Stimulated activated naive B cell treated with anti-CD40 and anti-IgM and Interleukin-4, amounts not matched to agents 10 μg/mL and 1 μg/mL and 100 μg/mL, for 72 hours (primary cell): ENCODE data around the gene SLC47A2.
A peak's percentile ranks its signal among the peaks of the same experiment; 100 is the strongest.

Source experiments
- ATAC-seq, 2 donors: fragments of 150-1000 bp; cut with Tn5 transposase; replicated peaks; 2 replicates each; pipeline ENCODE4 v1.10.0; 2021; ENCODE audit warnings: moderate library complexity in 1 of 2
- DNase-seq: peaks from one replicate; pipeline ENCODE4 v3.0.0; 2021
- H3K27ac Mint-ChIP-seq: one replicate; pipeline ENCODE4 v1.8.0; 2022; ENCODE audit warnings: mild to moderate bottlenecking, mixed read lengths
- H3K27me3 Mint-ChIP-seq, 2 donors: one replicate each; pipeline ENCODE4 v1.8.0; 2022; ENCODE audit warnings: mixed read lengths in 2 of 2
- H3K36me3 Mint-ChIP-seq, 2 donors: one replicate each; pipeline ENCODE4 v1.8.0; 2022; ENCODE audit warnings: mixed read lengths in 2 of 2, mild to moderate bottlenecking in 1 of 2
- H3K4me1 Mint-ChIP-seq, 2 donors: one replicate each; pipeline ENCODE4 v1.8.0; 2022; ENCODE audit warnings: mixed read lengths in 2 of 2, mild to moderate bottlenecking in 1 of 2
- H3K4me3 Mint-ChIP-seq, 2 donors: one replicate each; pipeline ENCODE4 v1.8.0; 2022; ENCODE audit warnings: mild to moderate bottlenecking in 2 of 2, mixed read lengths in 2 of 2, moderate library complexity in 1 of 2
- H3K9me3 Mint-ChIP-seq, 2 donors: one replicate each; pipeline ENCODE4 v1.8.0; 2022; ENCODE audit warnings: mixed read lengths in 2 of 2, mild to moderate bottlenecking in 1 of 2

Gene SLC47A2

DNA sequence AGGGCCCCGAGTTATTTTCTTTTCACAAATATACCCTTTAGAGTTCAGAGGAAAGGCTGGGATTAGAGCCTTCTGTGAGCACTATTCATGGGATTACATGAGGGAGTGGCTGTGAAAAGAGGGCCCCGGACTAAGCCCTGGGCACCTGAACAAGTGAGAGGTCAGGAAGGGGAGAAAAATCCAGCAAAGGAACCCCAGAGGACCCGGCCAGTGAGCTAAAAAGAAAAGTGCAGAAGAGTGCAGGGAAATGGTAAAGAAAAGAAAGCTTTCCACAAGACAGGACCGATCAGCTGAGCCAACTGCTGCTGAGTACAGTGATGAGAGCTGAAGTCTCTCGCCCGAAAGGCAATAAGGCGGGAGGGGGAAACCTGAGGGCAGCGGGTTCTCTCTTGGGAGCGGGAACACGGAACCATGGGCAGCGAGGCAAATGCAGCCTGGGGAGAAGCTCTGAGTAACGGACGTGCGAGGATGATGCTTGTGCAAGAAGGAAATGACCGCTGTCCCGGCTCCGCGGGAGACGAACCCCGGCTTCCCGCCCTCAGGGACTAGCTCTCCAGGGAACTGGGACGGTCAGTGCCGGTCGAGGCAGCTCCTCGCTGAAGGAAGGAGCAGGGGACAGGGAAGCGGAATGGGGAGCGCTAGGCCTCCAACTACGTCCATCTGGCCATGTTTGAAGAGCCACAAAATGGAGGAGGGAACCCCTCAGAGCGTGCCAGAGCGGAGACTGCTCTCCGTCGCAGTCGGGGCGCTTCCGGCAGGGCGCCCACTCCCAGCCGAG, 68.5 kb downstream of the SLC47A2 start:
- Mint-ChIP-seq H3K27me3 (peaks cover under 1 to 4% of the 10 kb centered on the region in 2 donors), H3K4me3 (peak overlapping the region; percentile 93 to 97), H3K36me3 (peaks cover 0 to 5% of the 10 kb centered on the region in 2 donors), H3K9me3 (no peaks in the 10 kb centered on the region), H3K4me1 (peaks cover 22 to 42% of the 10 kb centered on the region in 2 donors), H3K27ac (peak overlapping the region; percentile 99)
- DNase-seq (peak; percentile 58), ATAC-seq (peak; percentile 57 to 60)

DNA sequence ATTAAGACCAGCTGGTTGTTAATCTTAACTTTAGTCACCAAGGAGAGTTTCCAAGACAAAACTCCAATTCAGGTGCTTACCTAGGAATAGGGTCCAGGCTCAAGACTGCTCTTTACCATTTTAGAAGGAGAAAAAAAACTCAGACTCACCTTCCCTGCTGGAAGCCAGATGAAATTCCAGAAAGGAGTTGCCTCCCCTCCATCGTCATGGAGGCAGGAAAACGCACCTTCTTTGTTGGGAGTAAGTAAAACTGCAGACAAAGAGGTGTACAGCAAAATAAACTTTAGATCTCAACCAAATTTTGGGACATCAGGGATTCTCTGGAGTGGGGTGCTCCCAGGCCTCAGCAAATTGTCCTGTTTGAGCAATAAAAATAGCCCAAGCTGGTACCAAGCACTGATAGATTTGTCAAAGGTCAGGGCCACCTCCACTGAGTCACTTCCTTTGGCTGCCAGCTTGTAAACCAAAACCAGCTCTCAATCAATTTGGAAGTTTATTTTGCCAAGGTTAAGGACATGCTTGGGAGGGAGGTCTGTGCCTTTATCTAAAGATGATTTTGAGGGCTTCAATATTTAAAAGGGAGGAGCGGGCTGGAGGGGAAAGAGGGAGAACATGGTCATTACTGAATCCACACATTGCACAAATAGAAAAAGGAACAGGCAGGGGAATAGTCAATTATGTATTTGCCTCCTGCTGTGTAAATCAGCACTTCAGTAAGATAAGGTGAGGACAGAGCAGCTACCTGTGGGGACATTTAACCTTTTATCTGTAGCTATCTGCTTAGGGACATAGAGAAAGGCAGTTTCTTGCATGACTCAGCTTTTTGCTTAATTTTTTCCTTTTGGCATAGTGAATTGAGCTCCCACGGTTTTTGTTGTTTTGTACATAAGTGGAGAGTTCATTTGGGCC, 69.3 kb downstream of the SLC47A2 start:
- H3K4me3 Mint-ChIP-seq: peak overlapping the region; percentile 93 to 97
- ATAC-seq: no peak
- DNase-seq: no peak
- peaks cover 6 to 10% of the 10 kb centered on the region in 2 donors for H3K27me3 Mint-ChIP-seq
- H3K4me1 Mint-ChIP-seq: peaks cover 22 to 42% of the 10 kb centered on the region in 2 donors
- no peaks in the 10 kb centered on the region for H3K9me3 Mint-ChIP-seq
- H3K36me3 Mint-ChIP-seq: peaks cover 0 to 3% of the 10 kb centered on the region in 2 donors
- H3K27ac Mint-ChIP-seq: peak overlapping the region; percentile 99

DNA sequence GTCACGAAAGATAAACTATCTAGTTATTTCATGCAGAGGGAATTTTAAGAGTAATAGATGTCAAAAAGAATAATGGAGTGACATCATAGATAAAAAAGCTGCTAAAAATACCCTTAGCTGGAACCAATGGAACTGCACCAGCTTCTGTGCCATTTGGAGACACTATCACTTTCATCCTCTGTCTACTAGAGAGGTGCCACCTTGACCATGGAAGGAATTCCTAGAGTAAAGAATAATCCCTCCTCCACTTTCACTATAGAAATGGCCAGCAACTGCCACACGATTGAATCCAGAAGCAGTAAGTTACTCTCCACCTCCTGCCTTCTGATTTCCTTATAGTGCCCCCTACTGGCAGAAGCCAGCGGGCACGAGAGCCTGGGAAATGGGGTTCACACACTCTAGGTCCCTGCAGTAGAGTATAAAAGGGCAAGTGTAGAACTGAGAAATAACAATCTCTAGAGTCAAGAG, 70.6 kb downstream of the SLC47A2 start:
- no peak overlapping the region for H3K4me3 Mint-ChIP-seq
- H3K27ac Mint-ChIP-seq: no peak overlapping the region

DNA sequence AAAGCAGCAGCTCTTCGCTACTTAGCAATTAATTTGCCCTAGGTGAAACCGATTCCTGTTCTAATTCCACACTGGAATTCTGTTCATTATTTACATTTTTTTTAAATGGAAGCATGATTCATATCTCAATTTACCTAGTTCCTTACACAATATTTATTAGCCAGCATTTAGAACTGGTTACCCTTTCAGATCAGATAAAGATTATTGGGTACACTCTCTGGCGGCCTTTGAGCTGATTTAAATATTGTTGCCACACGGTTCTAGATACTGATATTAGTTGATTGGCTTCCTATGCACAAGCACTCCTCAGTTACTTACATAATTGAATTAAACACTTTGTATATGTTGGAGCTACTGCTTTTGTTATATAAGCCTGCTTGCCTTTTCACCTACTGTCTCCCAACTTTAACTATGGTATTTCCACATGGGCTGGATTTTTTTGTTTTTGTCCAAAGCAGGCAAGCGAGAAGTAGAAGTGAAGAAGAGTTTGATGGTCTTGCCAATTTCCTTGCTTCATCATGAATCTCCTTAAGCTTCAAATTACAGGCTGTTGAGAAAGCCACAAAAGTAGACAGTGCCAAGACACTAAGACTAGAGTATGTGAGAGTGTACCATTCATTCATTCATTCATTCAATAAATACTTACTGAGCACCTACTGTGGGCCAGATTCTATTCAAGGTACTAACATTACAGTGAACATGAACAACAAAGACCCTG, 71.7 kb downstream of the SLC47A2 start:
- H3K27ac Mint-ChIP-seq: no peak overlapping the region
- DNase-seq: no peak
- H3K27me3 Mint-ChIP-seq: peaks cover 7 to 10% of the 10 kb centered on the region in 2 donors
- H3K4me1 Mint-ChIP-seq: peaks cover 18 to 30% of the 10 kb centered on the region in 2 donors
- H3K4me3 Mint-ChIP-seq: no peak overlapping the region
- no peaks in the 10 kb centered on the region for H3K36me3 Mint-ChIP-seq
- no peaks in the 10 kb centered on the region for H3K9me3 Mint-ChIP-seq
- ATAC-seq: no peak

More for the DNA sequence above, 70.6 kb downstream of the SLC47A2 start:
- peak; percentile 17 for DNase-seq
- Mint-ChIP-seq H3K9me3 (no peaks in the 10 kb centered on the region), H3K27me3 (peaks cover 6 to 10% of the 10 kb centered on the region in 2 donors), H3K4me1 (peaks cover 19 to 39% of the 10 kb centered on the region in 2 donors), H3K36me3 (no peaks in the 10 kb centered on the region)
- ATAC-seq: no peak

DNA sequence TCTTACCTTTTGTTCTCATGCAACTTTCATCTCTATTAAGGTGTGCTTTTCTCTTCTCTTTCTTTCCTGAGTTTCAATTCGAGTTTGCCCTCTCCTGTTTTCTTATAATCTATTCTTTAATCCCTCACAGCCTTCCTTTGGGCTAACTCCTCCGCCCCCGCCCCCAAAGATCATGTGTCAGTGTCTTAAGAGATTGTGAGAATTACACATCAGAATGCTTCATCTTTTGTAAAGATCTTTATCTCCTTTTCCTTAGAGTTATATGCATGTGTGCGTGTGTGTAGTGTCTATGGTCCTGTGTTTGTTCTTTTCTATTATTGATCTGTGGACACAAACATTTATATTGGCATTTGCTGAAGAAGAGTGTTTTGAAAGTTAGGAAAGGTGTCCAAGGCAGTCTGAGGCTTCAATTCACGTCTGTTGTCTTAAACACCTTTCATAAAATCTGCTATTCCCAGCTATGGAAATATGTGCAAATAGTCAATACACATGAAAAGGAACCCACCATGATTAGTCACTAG, 74.0 kb downstream of the SLC47A2 start:
- Mint-ChIP-seq H3K4me1 (peaks cover 7 to 16% of the 10 kb centered on the region in 2 donors), H3K4me3 (no peak overlapping the region), H3K36me3 (peaks cover 0 to 2% of the 10 kb centered on the region in 2 donors), H3K27ac (no peak overlapping the region), H3K27me3 (peaks cover 10 to 21% of the 10 kb centered on the region in 2 donors), H3K9me3 (peaks cover 0 to 3% of the 10 kb centered on the region in 2 donors)
- no peak for ATAC-seq
- no peak for DNase-seq

DNA sequence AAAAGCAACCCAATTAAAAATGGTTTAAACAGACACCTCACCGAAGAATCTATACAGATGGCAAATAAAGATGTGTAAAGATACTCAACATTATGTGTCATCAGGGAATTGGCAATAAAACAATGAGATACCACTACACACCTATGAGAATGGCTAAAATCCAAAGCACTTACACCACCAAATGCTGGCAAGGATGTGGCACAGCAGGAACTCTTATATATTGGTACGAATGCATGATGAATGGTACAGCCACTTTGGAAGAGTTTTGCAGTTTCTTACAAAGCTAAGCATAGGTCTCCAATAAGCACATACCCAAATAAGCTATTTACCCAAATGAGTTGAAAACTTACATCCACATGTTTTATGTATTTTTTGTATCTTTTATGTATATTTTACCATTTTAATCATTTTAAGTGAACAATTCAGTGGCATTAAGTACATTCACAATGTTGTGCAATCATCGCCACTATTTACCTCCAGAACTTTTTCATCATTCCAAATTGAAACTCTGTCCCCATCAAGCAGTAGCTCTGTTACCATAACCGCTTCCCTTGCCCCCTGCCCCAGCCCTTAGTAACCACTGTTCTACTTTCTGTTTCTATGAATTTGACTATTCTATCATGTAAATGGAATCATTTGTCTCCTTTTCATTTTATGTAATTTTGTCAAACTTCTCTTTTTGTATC, 74.6 kb downstream of the SLC47A2 start:
- Mint-ChIP-seq H3K36me3 (peaks cover 0 to 2% of the 10 kb centered on the region in 2 donors), H3K9me3 (peaks cover 0 to 3% of the 10 kb centered on the region in 2 donors), H3K4me3 (no peak overlapping the region), H3K27me3 (peaks cover 10 to 26% of the 10 kb centered on the region in 2 donors), H3K27ac (no peak overlapping the region), H3K4me1 (peaks cover 2 to 10% of the 10 kb centered on the region in 2 donors)
- no peak for ATAC-seq
- no peak for DNase-seq

DNA sequence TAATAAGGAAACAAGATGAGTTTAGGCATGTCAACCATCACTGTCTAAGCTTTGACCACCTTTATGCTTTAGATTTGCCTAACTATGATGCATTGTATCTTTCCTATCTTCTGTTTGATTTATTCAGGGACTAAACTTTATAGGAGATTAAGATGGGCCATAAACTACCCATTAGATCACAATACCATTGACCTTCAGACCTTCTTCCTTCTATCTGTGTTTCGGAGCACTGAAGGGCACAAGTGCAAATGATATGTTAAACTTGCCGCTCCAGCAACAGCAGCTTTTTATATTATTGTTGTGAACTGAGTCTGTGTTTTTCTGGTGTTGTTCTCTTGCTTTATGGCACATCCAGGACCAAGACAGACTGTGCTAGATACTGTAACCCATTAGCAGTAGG, 84.5 kb downstream of the SLC47A2 start:
- Mint-ChIP-seq H3K27ac (no peak overlapping the region), H3K9me3 (no peaks in the 10 kb centered on the region), H3K27me3 (peaks cover 10 to 42% of the 10 kb centered on the region in 2 donors), H3K36me3 (peaks cover 0 to 1% of the 10 kb centered on the region in 2 donors), H3K4me3 (no peak overlapping the region), H3K4me1 (no peaks in the 10 kb centered on the region)
- DNase-seq (no peak), ATAC-seq (no peak)

DNA sequence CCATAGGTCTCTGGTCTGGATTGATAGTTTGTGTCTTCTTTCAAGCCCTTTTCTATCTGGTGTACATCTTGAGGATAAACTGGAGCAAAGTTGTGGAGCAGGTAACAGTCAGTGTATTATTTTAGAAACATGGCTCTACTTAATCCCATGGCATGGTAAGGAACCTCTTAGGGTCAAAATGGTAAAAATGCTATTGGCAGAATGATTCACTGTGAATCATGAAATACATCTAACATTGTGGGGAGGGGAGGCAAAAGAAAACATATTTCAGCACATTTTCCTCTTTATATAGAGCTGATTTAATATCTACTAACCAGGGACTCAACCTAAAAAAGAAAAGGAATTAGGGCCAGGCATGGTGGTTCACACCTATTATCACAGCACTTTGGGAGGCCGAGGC, 85.7 kb downstream of the SLC47A2 start:
- H3K27ac Mint-ChIP-seq: no peak overlapping the region
- H3K36me3 Mint-ChIP-seq: peaks cover 0 to 1% of the 10 kb centered on the region in 2 donors
- no peak for DNase-seq
- H3K27me3 Mint-ChIP-seq: peaks cover 10 to 41% of the 10 kb centered on the region in 2 donors
- no peak overlapping the region for H3K4me3 Mint-ChIP-seq
- H3K4me1 Mint-ChIP-seq: no peaks in the 10 kb centered on the region
- no peak for ATAC-seq
- H3K9me3 Mint-ChIP-seq: no peaks in the 10 kb centered on the region

DNA sequence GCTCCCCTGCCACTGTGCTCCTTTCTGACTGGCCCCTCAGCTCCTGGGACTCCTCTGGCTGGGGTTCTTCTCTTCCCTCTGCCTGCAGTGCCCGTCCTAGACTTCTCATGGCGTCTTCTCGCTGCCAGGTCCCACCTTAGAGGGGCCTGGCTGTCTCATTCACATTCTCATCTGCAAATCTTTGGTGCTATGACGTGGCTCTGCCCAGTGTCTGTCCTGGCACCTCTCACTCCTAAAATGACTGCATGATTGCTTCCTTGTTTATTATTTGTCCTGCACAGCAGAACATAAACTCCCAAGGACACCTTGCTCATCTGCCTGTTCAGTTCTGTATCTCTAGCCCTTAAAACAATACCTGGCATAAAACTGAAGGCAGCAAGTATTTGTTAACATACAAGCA, 86.3 kb downstream of the SLC47A2 start:
- no peak overlapping the region for H3K27ac Mint-ChIP-seq
- H3K36me3 Mint-ChIP-seq: peaks cover 0 to 1% of the 10 kb centered on the region in 2 donors
- no peak for ATAC-seq
- H3K27me3 Mint-ChIP-seq: peaks cover 5 to 38% of the 10 kb centered on the region in 2 donors
- no peaks in the 10 kb centered on the region for H3K9me3 Mint-ChIP-seq
- DNase-seq: no peak
- H3K4me3 Mint-ChIP-seq: no peak overlapping the region
- no peaks in the 10 kb centered on the region for H3K4me1 Mint-ChIP-seq

DNA sequence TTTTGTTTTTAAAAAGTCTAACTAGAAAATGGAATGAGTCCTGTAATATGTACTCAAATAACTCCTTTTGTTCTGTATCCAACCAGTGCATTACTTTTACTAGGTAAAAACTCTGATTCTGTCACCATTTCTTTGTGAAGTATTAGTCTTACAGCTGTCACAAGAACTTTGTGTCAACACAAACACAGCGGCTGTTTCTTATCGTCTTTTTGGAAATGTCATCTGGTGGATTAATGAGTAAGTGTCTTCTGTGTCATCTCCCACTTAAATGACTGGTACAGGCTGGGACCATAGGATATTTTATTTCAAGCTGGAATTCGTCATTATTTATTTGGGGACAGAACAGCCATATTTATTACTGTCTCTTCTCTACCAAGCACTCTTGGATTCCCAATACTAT, 86.9 kb downstream of the SLC47A2 start:
- Mint-ChIP-seq H3K4me3 (no peak overlapping the region), H3K4me1 (no peaks in the 10 kb centered on the region), H3K27me3 (peaks cover 5 to 38% of the 10 kb centered on the region in 2 donors), H3K9me3 (no peaks in the 10 kb centered on the region), H3K27ac (no peak overlapping the region), H3K36me3 (no peaks in the 10 kb centered on the region)
- ATAC-seq (no peak), DNase-seq (no peak)
